Neuronal stem cell (in vitro differentiated cells): ENCODE results near the gene XPR1.

Experiments
- DNase-seq: peaks from one replicate; pipeline ENCODE4 v3.0.0-alpha.2; 2013; ENCODE audit warnings: low spot score
- H2AFZ ChIP-seq: one replicate; pipeline ENCODE4 v1.6.1; 2013; ENCODE audit warnings: mild to moderate bottlenecking, low read length, inconsistent platforms
- H2AK5ac ChIP-seq: 2 replicates; pipeline ENCODE4 v1.6.1; 2013; ENCODE audit warnings: low read depth, mild to moderate bottlenecking, inconsistent platforms, low read length, moderate library complexity, mixed read lengths
- H2BK120ac ChIP-seq: 2 replicates; pipeline ENCODE4 v1.6.1; 2013; ENCODE audit warnings: low read depth, mild to moderate bottlenecking, inconsistent platforms, low read length, moderate library complexity, mixed read lengths
- H2BK12ac ChIP-seq: one replicate; pipeline ENCODE4 v1.6.1; 2013; ENCODE audit warnings: low read length, inconsistent platforms
- H2BK15ac ChIP-seq: 2 replicates; pipeline ENCODE4 v1.6.1; 2013; ENCODE audit warnings: mild to moderate bottlenecking, low read length, inconsistent platforms, mixed read lengths
- H2BK5ac ChIP-seq: one replicate; pipeline ENCODE4 v1.6.1; 2013; ENCODE audit warnings: inconsistent platforms, mild to moderate bottlenecking, low read length, moderate library complexity
- H3K14ac ChIP-seq: one replicate; pipeline ENCODE4 v1.6.1; 2013; ENCODE audit warnings: low read length, inconsistent platforms
- H3K18ac ChIP-seq: 2 replicates; pipeline ENCODE4 v1.6.1; 2013; ENCODE audit warnings: low read length, inconsistent platforms
- H3K23ac ChIP-seq: 2 replicates; pipeline ENCODE4 v1.6.1; 2013; ENCODE audit warnings: low read depth, mild to moderate bottlenecking, mixed read lengths, low read length, inconsistent platforms; ENCODE audit not compliant: poor library complexity
- H3K27ac ChIP-seq: replicated peaks from 3 replicates; pipeline ENCODE4 v1.5.1; 2013; ENCODE audit warnings: low read length, inconsistent platforms
- H3K27me3 ChIP-seq, 3 experiments: 2 replicates each; pipeline ENCODE4 v1.6.1; 2013; ENCODE audit warnings: low read length in 3 of 3, mild to moderate bottlenecking in 2 of 3, inconsistent platforms in 1 of 3, low read depth in 1 of 3, mixed read lengths in 1 of 3, moderate library complexity in 1 of 3; ENCODE audit not compliant: control insufficient read depth in 3 of 3, insufficient read depth in 3 of 3
- H3K36me3 ChIP-seq, 2 donors: replicated peaks in 1 of 2; 2 replicates each; pipeline ENCODE4 v1.6.1; 2013; ENCODE audit warnings: low read length in 2 of 2; ENCODE audit not compliant: control insufficient read depth in 2 of 2, insufficient read depth in 2 of 2
- H3K4ac ChIP-seq: 2 replicates; pipeline ENCODE4 v1.6.1; 2013; ENCODE audit warnings: inconsistent platforms, mild to moderate bottlenecking, low read length, moderate library complexity
- H3K4me1 ChIP-seq, 2 donors: 1 replicate in 1 of 2; 2 replicates in 1 of 2; pipeline ENCODE4 v1.6.1; 2013; ENCODE audit warnings: low read length in 2 of 2, low read depth in 1 of 2; ENCODE audit not compliant: control insufficient read depth in 2 of 2, insufficient read depth in 1 of 2
- H3K4me2 ChIP-seq: one replicate; pipeline ENCODE4 v1.6.1; 2013; ENCODE audit warnings: mild to moderate bottlenecking, low read length, inconsistent platforms; ENCODE audit not compliant: insufficient read depth, poor library complexity, severe bottlenecking
- H3K4me3 ChIP-seq, 2 donors: 2 replicates each; pipeline ENCODE4 v1.5.1; 2013; ENCODE audit warnings: low read length in 2 of 2, mild to moderate bottlenecking in 2 of 2, inconsistent platforms in 1 of 2, moderate library complexity in 1 of 2
- H3K79me1 ChIP-seq: one replicate; pipeline ENCODE4 v1.6.1; 2013; ENCODE audit warnings: low read depth, mild to moderate bottlenecking, inconsistent platforms, low read length, moderate library complexity
- H3K9ac ChIP-seq: one replicate; pipeline ENCODE4 v1.6.1; 2013; ENCODE audit warnings: mild to moderate bottlenecking, low read depth, low read length, inconsistent platforms; ENCODE audit not compliant: poor library complexity
- H3K9me3 ChIP-seq, 2 donors: replicated peaks in 1 of 2; 2 replicates each; pipeline versions ENCODE3 to v1.6.1; 2013; ENCODE audit warnings: low read length in 2 of 2, mild to moderate bottlenecking in 2 of 2, inconsistent platforms in 1 of 2, low read depth in 1 of 2, mixed read lengths in 1 of 2, moderate library complexity in 1 of 2; ENCODE audit not compliant: control insufficient read depth in 2 of 2, insufficient read depth in 1 of 2
- H4K8ac ChIP-seq: one replicate; pipeline ENCODE4 v1.6.1; 2013; ENCODE audit warnings: low read depth, mild to moderate bottlenecking, inconsistent platforms, low read length, moderate library complexity
- H4K91ac ChIP-seq: one replicate; pipeline ENCODE4 v1.6.1; 2013; ENCODE audit warnings: low read length, low read depth, mild to moderate bottlenecking, inconsistent platforms; ENCODE audit not compliant: poor library complexity
- WGBS, 2 donors: extraction: QIAGEN DNeasy Blood & Tissue Kit; methylation state at CpG; one replicate each; pipeline ENCODE4 v1.1.7; 2013; ENCODE audit warnings: missing lambda C conversion rate in 2 of 2, mixed read lengths in 1 of 2; ENCODE audit not compliant: insufficient read length in 2 of 2, insufficient replicate concordance in 1 of 2; ENCODE audit errors: extremely low coverage in 2 of 2; 5-methylcytosine and 5-hydroxymethylcytosine counted together

The XPR1 gene

GRCh38 chr1:180935326-180936109, 303.7 kb downstream of the XPR1 start:
- H3K9me3 ChIP-seq: no peaks in the 10 kb centered on the region
- peak overlapping the region; percentile 34 for H3K9ac ChIP-seq
- H2BK15ac ChIP-seq: peak overlapping the region; percentile 17
- no peak overlapping the region for H3K27ac ChIP-seq
- no peak overlapping the region for H3K4ac ChIP-seq
- H4K8ac ChIP-seq: no peak overlapping the region
- peak overlapping the region; percentile 86 for H3K18ac ChIP-seq
- H3K4me3 ChIP-seq: no peak overlapping the region
- H2BK12ac ChIP-seq: no peak overlapping the region
- H3K4me1 ChIP-seq: peaks cover 5 to 8% of the 10 kb centered on the region in 2 donors
- H3K14ac ChIP-seq: no peak overlapping the region
- no peak for DNase-seq
- no CpG with 5 or more reads among the region's 45 CpGs for WGBS, 2 donors
- H3K79me1 ChIP-seq: no peaks in the 10 kb centered on the region
- peak overlapping the region; percentile 10 for H2BK120ac ChIP-seq
- H3K23ac ChIP-seq: peak overlapping the region; percentile 88
- H3K4me2 ChIP-seq: no peak overlapping the region
- no peaks in the 10 kb centered on the region for H3K27me3 ChIP-seq
- no peak overlapping the region for H2AFZ ChIP-seq
- peak overlapping the region; percentile 53 for H2AK5ac ChIP-seq
- H2BK5ac ChIP-seq: no peak overlapping the region
- no peaks in the 10 kb centered on the region for H3K36me3 ChIP-seq
- H4K91ac ChIP-seq: no peak overlapping the region

GRCh38 chr1:180936110-180937011, 304.5 kb downstream of the XPR1 start:
- H2AK5ac ChIP-seq: peak overlapping the region; percentile 53
- no peak overlapping the region for H2BK5ac ChIP-seq
- no peak for DNase-seq
- H4K91ac ChIP-seq: no peak overlapping the region
- H2BK15ac ChIP-seq: no peak overlapping the region
- no peak overlapping the region for H3K27ac ChIP-seq
- no peak overlapping the region for H4K8ac ChIP-seq
- H3K9ac ChIP-seq: no peak overlapping the region
- H2BK12ac ChIP-seq: no peak overlapping the region
- H3K36me3 ChIP-seq: no peaks in the 10 kb centered on the region
- H3K18ac ChIP-seq: peak overlapping the region; percentile 80
- H3K4ac ChIP-seq: no peak overlapping the region
- H3K4me3 ChIP-seq: no peak overlapping the region
- no peak overlapping the region for H3K23ac ChIP-seq
- no peaks in the 10 kb centered on the region for H3K9me3 ChIP-seq
- no peak overlapping the region for H3K4me2 ChIP-seq
- peak overlapping the region; percentile 61 for H3K14ac ChIP-seq
- no CpG with 5 or more reads among the region's 28 CpGs for WGBS, 2 donors
- H2BK120ac ChIP-seq: peak overlapping the region; percentile 10
- H3K4me1 ChIP-seq: peaks cover 5 to 6% of the 10 kb centered on the region in 2 donors
- no peaks in the 10 kb centered on the region for H3K27me3 ChIP-seq
- H2AFZ ChIP-seq: no peak overlapping the region
- H3K79me1 ChIP-seq: no peaks in the 10 kb centered on the region

GRCh38 chr1:180937012-180937372, 305.2 kb downstream of the XPR1 start:
- Histone ChIP-seq H3K27ac (no peak overlapping the region), H3K14ac (no peak overlapping the region), H3K4me1 (peaks cover 5 to 6% of the 10 kb centered on the region in 2 donors), H2AK5ac (peak overlapping the region; percentile 63), H3K9ac (no peak overlapping the region), H3K4me3 (no peak overlapping the region), H3K27me3 (no peaks in the 10 kb centered on the region), H2BK12ac (no peak overlapping the region), H3K36me3 (no peaks in the 10 kb centered on the region), H4K91ac (no peak overlapping the region), H3K4ac (no peak overlapping the region), H4K8ac (no peak overlapping the region), H2BK5ac (no peak overlapping the region), H3K4me2 (no peak overlapping the region), H2AFZ (no peak overlapping the region), H3K9me3 (no peaks in the 10 kb centered on the region), H3K79me1 (no peaks in the 10 kb centered on the region), H3K23ac (no peak overlapping the region), H3K18ac (no peak overlapping the region), H2BK15ac (no peak overlapping the region), H2BK120ac (no peak overlapping the region)
- no peak for DNase-seq
- WGBS, 2 donors: no CpG with 5 or more reads among the region's 1 CpG

- no peak overlapping the region for H4K91ac ChIP-seq
- H3K18ac ChIP-seq: peak overlapping the region; percentile 67
- no peak overlapping the region for H2BK15ac ChIP-seq
- no peak overlapping the region for H3K27ac ChIP-seq
- H3K27me3 ChIP-seq: no peaks in the 10 kb centered on the region
- no peak overlapping the region for H2AFZ ChIP-seq
- H3K4me3 ChIP-seq: no peak overlapping the region
- no peak overlapping the region for H2BK5ac ChIP-seq
- H2BK12ac ChIP-seq: no peak overlapping the region
- H3K9me3 ChIP-seq: no peaks in the 10 kb centered on the region
- WGBS, 2 donors: no CpG with 5 or more reads among the region's 9 CpGs
- H3K23ac ChIP-seq: no peak overlapping the region
- H3K4me1 ChIP-seq: peaks cover 5 to 8% of the 10 kb centered on the region in 2 donors
- H2AK5ac ChIP-seq: peak overlapping the region; percentile 63
- no peak overlapping the region for H4K8ac ChIP-seq
- H2BK120ac ChIP-seq: no peak overlapping the region
- no peak overlapping the region for H3K14ac ChIP-seq
- no peak for DNase-seq
- H3K4ac ChIP-seq: no peak overlapping the region
- H3K4me2 ChIP-seq: no peak overlapping the region
- no peaks in the 10 kb centered on the region for H3K36me3 ChIP-seq
- H3K9ac ChIP-seq: no peak overlapping the region
- H3K79me1 ChIP-seq: no peaks in the 10 kb centered on the region
These were observed 305.9 kb downstream of the XPR1 start for GRCh38 chr1:180937624-180938225.
